Measurements from ENCODE around the gene RBL2.

DNA sequence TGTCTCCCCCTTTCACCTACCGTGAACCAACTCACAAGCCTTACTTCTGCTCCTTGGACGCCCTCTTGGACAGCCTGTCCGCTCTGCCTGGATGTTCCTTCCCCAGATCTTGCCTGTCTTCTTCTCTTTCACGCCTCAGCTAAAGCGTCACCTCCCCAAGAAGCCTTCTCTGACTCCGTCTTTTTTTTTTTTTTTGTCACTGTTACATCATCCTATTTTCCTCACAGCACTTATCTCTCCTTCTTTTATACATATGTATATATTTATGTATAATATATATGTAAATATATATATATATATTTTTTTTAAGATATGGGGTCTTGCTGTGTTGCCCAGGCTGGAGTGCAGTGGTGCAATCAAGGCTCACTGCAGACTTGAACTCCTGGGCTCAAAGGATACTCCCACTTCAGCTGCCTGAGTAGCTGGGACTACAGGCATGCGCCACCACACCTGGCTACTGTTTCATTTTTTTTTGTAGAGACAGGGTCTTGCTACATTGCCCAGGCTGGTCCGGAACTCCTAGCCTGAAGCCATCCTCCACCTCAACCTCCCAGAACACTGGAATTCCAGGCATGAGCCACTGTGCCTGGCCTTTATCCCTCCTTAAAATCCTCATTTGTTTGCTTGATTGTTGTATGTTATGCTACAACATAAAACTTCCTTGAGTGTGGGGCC, 85.3 kb downstream of the RBL2 start:
- no peak for TF ChIP-seq POLR2AphosphoS5 (IDR thresholded peaks at IDR 0.05; ENCODE audit: borderline replicate concordance, low read depth, low read length)
- no peak for TF ChIP-seq EZH2 (IDR thresholded peaks at IDR 0.05)

All from SK-N-MC (cell line).